Epidermal melanocyte (primary cell): ENCODE results near the gene PGC.
"Not testable (repeated sequence)": the region's sequence is repeated elsewhere in the genome, so short reads cannot be mapped to it uniquely, and the experiment has no call there.

Source experiments
- DNase-seq: peaks from one replicate; pipeline ENCODE4 v3.0.0; 2011; ENCODE audit warnings: low spot score; ENCODE audit not compliant: insufficient read length

Gene PGC

DNA sequence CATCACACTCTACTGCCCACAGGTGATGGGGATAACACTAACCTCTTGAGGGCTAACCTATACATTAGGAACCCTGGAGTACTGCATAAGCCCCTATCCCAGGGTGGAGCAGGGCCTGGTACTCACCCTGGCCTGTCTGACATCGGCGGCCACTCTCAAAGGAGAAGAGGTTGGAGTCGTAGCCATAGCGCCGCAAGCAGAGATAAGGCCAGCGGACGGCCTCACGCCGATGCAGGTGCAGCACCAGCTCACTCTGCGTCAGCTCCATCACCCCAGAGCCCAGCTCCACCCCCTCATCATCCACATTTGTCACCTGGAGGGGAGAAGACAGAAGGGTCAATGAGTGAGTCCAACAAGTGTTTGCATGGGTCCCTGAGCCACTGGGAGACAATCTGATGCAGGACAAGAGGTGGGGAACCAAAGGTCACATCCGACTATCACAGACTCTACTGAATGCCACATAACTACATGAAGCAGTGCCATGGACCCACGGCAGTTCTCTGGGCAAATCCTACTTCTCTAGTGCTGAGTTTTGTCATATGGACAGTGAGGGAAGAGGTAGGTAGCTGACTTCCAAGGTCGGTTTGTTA, 28.2 kb upstream of the PGC start:
- DNase-seq = no peak

- DNase-seq = no peak
Measured at GRCh38 chr6:41774841-41775240, 27.6 kb upstream of the PGC start.

GRCh38 chr6:41771058-41771983, 24.1 kb upstream of the PGC start:
- DNase-seq = no peak

- no peak for DNase-seq
Measured at GRCh38 chr6:41770381-41771057, 23.3 kb upstream of the PGC start.

DNA sequence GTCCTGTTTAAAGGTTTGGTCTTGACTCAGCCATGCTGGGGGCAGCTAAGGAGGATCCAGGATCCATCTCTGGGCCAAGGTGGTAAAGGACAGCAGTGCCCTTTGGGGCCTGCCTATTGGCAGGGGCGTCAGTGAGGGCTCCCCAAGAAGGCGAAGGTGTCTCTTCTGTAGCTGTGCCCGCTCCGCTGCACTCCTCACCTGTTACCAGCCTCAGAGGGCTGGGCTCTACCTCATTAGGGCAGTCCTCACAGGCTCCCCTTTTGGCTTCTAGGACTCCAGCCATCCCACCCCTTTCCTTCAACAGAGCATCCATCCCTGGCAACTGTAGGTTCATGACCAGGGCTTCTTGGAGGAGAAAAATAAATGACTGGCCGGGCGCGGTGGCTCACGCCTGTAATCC, 22.2 kb upstream of the PGC start:
- no peak for DNase-seq

DNA sequence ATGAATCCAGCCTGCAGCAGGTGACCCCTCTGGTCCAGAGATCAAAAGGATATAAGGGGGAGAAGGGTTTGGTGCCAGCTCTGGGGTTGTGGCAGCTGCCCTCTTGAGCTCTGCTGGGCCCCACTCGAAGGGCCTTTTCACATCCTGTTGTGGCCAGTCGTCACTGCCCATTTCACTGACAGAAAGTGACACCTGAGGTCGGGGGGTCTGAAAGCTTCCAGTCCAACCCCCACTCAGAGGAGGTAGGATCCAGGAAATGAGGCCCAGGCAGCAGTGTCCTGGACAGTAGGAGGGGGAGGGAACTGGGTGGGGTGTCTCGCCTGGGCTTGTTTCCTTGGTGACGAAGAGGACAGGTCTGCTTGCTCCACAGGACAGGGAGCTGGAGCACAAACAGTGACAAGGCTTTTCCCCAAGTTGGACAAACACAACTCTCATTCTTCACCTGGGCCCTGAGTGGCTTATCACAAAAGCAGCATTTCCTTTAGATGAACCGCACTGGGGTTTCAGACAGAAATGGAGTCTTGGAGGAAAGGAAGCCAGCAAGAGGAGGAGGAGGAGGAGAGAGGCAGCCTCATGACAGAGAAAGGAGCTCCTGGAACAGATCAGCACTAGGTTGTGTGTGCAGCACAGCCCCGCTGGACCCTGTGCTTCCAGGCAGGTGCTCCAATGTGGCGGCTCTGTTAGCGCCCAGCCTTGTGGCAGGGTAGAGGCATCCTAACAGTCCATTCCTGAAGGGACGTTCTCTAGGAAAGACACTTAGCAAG, 21.5 kb upstream of the PGC start:
- no peak for DNase-seq

DNA sequence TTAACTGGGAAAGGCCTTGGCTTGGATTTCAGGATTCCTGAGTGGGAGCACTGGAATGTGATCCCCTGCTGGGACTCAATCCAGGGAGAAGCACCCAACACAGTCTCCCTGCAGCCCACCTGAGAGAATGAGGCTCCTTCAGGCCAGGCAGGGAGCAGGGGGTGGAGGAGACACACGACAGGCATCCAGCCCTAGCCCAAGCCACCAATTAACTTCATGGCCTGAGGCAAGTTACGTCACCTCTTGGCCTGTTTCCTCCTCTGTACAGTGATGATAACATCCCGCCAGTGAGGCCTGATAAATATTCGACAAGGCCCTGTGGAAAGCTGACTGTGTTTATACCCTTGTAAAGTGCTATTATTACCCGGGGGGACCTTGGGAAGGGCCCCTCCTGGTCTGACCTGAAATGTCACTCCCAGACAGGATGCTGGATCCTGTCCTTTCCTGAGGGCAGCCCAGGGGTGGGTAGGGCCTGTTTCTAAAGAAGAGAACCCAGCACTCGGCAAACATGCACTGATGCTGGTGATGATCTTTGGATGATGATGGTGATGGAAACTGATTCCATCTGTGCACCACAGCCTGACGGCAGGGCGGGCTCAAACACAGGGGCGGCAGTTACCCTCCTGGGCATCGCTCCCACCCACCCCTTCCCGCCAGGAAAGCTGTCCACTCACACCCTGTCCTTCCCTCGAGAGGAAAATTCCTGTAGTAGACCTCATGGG, 20.1 kb upstream of the PGC start:
- peak; percentile 50 for DNase-seq

DNA sequence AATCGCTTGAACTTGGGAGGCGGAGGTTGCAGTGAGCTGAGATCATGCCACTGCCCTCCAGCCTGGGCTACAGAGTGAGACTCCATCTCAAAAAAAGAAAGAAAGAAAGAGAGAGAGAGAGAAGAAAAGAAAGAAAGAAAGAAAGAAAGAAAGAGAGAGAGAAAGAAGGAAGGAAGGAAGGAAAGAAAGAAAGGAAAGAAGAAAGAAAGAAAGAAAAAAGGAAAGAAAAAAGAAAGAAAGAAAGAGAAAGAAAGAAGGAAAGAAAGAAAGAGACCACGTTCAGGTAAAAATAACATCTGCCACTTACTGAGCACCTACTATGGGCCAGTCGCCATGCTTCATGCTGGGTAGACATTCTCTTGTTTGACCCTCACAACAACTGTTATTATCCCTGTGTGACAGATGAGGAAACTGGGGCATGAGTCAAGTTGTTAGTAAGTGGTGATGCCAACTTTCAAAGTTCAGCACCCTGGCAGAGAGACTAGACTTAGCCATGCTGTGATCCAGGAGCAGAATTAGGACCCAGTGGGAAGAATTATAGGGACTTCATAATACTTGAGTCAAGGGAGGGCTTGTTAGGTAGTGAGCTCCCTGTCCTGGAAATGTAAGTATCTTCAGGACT, 19.0 kb upstream of the PGC start:
- DNase-seq = not testable (repeated sequence)

GRCh38 chr6:41763470-41763869, 16.3 kb upstream of the PGC start:
- no peak for DNase-seq

DNA sequence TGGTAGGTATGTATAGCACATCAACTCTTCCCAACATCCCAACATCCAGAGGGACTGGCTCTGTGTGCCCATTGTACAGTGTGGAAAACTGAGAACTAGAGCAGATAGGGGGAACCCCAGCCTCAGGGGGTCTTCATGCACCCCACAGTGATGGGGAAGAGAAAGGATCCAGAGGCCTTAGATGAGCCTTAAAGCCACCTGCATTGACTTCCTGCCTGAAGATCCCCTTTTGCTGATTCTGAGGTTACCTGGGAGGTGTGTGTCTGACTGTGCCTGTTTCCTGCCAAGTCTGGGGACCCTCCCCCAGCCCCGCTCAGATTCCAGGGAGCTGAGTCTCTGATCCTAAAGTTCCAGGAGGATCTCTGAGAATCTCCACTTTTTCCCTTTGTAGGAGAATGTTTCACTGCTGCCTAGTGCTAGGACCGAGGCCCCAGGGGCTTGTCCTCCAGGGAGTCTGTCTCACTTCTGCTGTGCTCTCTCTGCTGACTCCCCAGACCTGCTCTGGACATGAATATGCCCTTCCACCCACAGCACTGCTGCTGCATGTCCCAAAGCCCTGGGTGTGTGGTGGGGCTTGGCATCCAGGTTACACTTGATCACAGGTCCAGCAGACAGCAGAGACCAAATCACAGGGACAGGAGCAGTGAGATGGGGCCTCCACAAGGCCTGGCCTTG, 12.8 kb upstream of the PGC start:
- DNase-seq = no peak

DNA sequence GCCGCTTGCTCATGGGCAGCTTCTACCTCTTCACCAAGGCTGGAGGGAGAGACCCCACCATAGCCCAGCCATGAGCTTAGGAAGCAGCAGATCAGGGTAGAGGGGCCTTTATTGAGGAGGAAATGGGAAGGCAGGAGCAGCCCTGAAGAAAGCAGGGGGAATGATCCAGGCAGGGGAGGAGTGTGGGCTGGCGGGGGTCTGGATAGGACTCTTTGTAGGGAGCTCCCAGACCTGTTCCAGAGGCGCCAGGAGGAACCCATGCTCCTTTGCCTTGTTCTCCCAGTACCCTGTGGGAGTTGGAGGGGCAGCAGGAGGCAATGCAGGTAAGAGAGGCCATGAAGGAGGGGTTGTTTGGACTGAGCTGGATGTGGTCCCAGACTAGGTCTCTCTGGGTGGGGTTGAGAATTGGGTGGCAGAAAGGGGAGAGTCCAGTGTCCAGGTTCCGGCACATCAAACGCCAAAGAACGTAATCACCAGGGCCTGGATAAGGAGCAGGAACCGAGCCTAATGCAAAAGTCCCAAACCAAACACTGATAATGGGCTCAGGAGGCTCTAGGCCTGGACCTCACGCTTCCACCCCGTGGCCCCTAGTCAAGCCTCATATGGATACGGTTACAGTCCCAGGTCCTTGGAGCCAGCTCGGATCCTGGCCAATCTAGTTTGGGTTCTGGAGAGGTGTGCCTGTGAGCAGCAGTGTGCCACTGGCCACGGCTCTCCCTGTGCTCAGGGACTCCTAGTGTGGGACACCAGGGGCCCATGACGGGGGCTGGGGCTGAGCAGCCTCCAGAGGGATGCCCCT, 12.1 kb upstream of the PGC start:
- no peak for DNase-seq

GRCh38 chr6:41758641-41759035, 11.4 kb upstream of the PGC start:
- no peak for DNase-seq

DNA sequence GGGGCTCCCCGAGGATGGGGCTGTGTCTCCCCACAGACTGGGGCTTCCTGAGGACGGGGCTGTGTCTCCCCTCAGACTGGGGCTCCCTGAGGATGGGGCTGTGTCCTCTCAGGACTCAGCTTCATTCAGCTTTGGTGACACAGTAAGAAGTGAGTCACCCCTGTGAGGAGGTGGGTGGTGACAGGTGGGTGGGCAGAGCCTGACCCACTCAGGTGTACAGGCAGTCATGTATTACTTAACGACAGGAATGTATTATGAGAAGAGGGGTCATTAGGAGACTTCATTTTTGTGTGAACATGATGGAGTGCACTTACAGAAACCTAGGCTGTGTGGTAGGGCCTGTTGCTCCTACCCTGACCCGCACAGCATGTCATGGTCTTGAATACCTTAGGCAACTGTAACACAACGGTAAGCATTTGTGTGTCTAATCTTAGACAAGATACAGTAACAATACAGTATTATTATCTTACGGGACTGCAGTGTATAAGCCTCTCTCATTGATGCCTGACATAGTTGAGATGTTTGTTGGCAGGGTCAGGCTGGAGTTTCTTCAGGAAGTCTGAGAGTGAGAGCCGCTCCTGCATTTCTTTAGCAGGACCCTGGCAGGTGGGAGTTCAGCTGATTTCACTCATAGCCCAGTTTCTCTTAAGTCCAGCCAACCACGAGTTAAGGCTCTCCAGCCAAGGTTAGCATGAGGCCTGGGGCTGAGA, 10.9 kb upstream of the PGC start:
- DNase-seq = no peak

GRCh38 chr6:41757271-41757670, 10.1 kb upstream of the PGC start:
- no peak for DNase-seq

- DNase-seq = no peak
Measured at GRCh38 chr6:41756354-41756753, 9.2 kb upstream of the PGC start.

GRCh38 chr6:41755895-41756294, 8.7 kb upstream of the PGC start:
- DNase-seq = no peak

GRCh38 chr6:41750374-41750773, 3.2 kb upstream of the PGC start:
- no peak for DNase-seq

- no peak for DNase-seq
Measured at GRCh38 chr6:41748542-41748941, 1.3 kb upstream of the PGC start.

DNA sequence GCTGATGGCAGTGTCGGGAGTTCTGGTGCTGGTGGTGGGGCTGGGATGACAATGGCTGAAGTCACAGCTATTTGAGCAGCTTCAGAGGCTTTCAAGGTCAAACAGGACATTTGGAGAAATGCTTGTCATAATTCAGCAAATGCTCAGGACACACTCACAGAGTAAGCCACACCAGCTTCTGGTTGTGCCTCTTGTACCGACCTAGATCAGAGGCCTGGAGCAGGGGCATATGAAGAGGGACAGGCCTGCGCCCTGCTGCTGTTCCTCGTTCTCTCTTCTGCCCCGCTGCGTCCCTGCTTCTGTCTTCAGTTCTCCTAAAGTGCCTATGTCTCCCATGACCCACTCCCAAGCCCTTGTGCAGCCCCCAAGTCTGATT, 893 bp upstream of the PGC start:
- no peak for DNase-seq
